AG09319 (cell line): ENCODE measurements around the gene POLE2.
"Not testable (repeated sequence)": the region's sequence is repeated elsewhere in the genome, so short reads cannot be mapped to it uniquely, and the experiment has no call there.

Source experiments
- DNase-seq: peaks from one replicate; pipeline ENCODE4 v3.0.0-alpha.2; 2010; ENCODE audit warnings: low read depth; ENCODE audit errors: extremely low read depth
- TF ChIP-seq, protein P1 (sequence below): IDR thresholded peaks from 2 replicates; pipeline ENCODE4 v1.5.1; 2011; ENCODE audit warnings: low read depth, mild to moderate bottlenecking, inconsistent platforms, low read length, moderate library complexity

POLE2 gene, protein sequence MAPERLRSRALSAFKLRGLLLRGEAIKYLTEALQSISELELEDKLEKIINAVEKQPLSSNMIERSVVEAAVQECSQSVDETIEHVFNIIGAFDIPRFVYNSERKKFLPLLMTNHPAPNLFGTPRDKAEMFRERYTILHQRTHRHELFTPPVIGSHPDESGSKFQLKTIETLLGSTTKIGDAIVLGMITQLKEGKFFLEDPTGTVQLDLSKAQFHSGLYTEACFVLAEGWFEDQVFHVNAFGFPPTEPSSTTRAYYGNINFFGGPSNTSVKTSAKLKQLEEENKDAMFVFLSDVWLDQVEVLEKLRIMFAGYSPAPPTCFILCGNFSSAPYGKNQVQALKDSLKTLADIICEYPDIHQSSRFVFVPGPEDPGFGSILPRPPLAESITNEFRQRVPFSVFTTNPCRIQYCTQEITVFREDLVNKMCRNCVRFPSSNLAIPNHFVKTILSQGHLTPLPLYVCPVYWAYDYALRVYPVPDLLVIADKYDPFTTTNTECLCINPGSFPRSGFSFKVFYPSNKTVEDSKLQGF

DNA sequence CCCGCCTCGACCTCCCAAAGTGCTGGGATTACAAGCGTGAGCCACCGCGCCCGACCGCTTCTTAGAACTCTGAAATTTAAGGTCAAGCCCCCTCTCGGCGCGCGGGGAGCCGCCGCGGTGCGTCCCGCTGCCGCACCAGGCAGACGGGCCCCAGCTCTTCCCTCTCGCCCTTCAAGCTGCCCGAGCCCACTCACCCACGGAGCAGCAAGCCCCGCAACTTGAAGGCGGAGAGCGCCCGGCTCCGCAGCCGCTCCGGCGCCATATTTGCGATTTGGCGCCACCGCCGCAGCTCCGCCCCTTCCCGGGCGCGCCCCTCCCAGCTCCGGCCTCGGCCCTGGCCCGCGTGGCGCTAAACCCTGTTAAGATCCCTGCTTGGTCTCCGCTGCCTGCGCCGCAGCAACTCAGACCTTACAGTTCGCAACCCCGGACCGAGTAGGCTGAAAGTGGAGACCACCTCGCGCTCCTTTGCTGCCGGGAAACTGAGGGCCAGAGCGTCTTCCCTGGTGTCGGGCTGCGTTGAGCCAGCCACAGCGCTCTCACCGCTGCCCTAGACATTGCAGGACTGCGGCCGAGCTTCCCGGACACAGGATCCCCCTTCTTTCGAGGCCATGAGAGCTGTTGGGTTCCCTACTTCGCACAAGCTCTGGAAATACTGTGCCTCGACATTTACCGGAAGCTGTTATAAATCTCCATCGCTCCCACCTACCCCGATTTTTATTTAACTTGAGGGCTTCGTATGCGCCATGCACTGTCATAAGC lies at the start of gene POLE2:
TSS of gene POLE2 (minus strand) at position 273 of the 759 bp plus-strand sequence. CDS start at position 262, 11 bp downstream.
- TF ChIP-seq, protein P1, sequence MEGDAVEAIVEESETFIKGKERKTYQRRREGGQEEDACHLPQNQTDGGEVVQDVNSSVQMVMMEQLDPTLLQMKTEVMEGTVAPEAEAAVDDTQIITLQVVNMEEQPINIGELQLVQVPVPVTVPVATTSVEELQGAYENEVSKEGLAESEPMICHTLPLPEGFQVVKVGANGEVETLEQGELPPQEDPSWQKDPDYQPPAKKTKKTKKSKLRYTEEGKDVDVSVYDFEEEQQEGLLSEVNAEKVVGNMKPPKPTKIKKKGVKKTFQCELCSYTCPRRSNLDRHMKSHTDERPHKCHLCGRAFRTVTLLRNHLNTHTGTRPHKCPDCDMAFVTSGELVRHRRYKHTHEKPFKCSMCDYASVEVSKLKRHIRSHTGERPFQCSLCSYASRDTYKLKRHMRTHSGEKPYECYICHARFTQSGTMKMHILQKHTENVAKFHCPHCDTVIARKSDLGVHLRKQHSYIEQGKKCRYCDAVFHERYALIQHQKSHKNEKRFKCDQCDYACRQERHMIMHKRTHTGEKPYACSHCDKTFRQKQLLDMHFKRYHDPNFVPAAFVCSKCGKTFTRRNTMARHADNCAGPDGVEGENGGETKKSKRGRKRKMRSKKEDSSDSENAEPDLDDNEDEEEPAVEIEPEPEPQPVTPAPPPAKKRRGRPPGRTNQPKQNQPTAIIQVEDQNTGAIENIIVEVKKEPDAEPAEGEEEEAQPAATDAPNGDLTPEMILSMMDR = no peak
- no peak for DNase-seq

DNA sequence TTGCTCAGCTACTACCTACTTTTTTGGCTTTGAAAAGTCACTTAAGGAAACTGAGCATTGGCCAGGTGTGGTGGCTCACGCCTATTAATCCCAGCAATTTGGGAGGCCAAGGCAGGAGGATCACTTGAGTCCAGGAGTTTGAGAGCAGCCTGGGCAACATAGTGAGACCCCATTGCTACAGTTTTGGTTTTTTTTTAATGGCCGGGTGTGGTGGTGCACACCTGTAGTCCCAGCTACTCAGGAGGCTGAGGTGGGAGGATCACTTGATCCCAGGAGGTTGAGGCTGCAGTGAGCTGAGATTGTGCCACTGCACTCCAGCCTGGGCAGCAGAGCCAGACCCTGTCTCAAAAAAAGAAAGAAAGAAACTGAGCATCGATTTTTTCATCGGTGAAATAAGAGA lies 47.7 kb upstream of the POLE2 start:
- not testable (repeated sequence) for DNase-seq

DNA sequence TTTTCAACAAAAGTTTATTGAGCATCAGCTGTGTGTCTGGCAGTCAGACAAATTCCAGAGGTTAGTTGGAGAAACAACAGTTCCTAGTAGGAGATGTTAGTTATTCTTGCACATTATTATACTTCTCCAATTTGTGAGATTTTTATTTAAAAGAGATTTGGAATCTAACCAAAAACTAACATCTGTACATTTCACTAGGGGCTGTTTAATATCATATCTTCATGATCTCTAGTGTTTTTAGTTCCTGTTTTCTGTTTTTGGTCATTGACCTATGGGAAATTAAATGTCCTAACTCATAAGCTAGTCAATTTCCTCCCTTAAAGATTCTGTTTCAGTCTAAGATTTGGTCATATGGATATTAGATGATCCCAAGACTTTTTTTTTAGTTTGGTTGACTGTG lies 45.8 kb upstream of the POLE2 start:
- TF ChIP-seq, protein P1 = no peak
- DNase-seq = no peak

DNA sequence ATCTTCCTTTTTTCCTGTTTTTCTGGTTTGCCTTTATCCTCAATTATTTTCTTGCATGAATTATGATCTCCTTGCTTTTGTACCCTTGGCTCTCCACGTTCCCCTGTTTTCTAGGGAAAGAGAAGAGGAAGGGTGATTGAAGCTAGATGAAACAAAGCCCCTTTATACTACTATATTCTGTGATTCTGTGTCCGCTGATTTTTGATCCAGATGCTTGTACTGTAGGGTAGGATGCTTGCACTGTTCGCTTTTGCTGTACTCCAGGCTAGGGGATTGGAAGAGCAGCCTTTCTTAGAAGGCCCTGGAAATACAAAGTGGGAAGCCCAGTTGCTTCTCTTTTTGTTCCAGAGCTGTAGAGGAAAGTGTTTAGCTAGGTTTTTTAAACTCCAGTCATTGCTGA lies 44.9 kb upstream of the POLE2 start:
- DNase-seq = no peak
- TF ChIP-seq, protein P1 = no peak

DNA sequence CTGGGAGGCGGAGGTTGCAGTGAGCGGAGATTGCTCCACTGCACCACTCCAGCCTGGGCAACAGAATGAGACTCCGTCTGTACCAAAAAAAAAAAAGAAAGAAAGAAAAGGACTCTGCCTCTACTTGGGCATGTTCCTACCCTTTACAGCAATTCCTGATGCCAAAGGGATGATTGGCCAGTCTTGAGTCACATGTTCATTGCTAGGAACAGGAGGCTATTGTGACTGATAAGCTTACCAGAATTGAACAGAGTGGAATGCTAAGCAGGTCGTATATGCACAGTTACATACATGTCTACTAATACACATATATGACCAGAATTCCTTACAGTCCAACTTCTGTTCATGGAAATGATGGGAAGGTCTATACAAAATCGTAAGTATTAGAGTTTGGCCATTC lies 39.2 kb upstream of the POLE2 start:
- TF ChIP-seq, protein P1 = no peak
- DNase-seq = no peak

DNA sequence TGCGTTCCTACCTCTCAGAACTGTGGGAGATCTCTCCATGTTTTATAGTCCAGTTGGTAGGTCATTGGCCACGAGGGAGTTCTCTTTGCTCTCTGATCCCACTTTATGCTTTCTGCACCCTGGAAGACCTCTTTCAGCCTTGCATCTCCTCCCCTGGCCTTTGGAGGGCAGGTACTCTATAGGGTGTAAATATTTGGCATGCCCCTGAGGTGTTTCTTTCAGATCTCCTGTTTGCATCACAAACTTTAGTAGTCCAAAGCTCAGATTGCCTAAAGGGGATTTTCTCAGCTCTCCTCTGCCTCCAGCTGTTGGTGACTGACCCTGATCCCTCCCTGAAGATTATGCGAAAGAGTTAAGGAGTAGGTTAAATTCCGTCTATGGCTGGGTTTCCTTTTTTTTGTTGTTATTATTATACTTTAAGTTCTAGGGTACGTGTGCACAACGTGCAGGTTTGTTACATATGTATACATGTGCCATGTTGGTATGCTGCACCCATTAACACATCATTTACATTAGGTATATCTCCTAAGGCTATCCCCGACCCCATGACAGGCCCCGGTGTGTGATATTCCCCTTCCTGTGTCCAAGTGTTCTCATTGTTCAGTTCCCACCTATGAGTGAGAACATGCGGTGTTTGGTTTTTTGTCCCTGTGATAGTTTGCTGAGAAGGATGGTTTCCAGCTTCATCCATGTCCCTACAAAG lies 33.9 kb upstream of the POLE2 start:
- DNase-seq = not testable (repeated sequence)

DNA sequence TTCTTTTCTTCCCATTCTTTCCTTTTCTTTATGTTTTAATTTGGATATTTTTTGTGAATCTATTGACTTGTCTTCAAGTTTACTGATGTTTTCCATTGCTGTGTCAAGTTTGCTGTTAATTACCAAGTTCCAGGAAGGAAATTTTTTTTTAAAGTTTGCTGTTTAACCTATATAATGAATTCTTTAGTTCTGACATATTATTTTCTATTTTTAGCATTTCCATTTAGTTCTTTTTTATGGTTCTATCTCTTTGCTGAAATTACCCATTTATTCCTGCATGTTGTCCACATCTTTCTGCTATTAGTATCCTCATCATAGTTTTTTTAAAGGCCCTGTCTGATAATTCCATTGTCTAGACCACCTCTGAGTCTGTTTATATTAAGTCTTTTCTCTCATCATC lies 32.7 kb upstream of the POLE2 start:
- TF ChIP-seq, protein P1 = no peak
- no peak for DNase-seq

DNA sequence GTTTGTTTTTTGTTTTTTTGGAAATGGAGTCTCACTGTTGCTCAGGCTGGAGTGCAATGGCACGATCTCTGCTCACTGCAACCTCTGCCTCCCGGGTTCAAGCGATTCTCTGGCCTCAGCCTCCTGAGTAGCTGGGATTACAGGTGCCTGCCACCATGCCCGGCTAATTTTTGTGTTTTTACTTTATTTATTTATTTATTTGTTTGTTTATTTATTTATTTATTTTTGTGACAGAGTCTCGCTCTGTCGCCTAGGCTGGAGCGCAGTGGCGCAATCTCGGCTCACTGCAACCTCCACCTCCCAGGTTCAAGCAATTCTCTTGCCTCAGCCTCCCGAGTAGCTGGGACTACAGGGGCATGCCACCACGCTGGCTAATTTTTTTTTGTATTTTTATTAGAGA lies 23.0 kb upstream of the POLE2 start:
- not testable (repeated sequence) for DNase-seq

DNA sequence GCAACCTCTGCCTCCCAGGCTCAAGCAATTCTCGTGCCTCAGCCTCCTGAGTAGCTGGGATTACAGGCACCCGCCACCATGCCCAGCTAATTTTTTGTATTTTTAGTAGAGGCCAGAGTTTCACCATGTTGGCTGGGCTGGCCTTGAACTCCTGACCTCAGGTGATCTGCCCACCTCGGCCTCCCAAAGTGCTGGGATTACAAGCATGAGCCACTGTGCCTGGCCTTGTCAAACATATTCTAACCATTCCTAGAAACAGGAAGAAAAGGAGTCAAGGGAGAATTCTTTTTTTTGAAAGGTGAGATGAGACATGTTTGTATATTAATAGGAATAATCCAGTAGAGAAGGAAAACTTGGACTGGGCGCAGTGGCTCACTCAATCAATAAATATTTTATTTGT lies 16.5 kb upstream of the POLE2 start:
- DNase-seq = not testable (repeated sequence)
